OCI-LY3 (cell line): ENCODE data around the gene ZNF148.

Experiments used
- EZH2phosphoT487 ChIP-seq: fragments of 200-600 bp; shearing (Covaris generic); IDR thresholded peaks from 2 replicates; pipeline ENCODE4 v1.6.1; 2018; ENCODE audit warnings: antibody characterized with exemption, mixed run types, low read depth
- TF ChIP-seq, protein P1 (sequence below): fragments of 200-600, 300-600 bp; sonication (generic); IDR thresholded peaks from 2 replicates; pipeline ENCODE4 v1.5.1; 2014; ENCODE audit warnings: antibody characterized with exemption, low read length, low read depth

DNA sequence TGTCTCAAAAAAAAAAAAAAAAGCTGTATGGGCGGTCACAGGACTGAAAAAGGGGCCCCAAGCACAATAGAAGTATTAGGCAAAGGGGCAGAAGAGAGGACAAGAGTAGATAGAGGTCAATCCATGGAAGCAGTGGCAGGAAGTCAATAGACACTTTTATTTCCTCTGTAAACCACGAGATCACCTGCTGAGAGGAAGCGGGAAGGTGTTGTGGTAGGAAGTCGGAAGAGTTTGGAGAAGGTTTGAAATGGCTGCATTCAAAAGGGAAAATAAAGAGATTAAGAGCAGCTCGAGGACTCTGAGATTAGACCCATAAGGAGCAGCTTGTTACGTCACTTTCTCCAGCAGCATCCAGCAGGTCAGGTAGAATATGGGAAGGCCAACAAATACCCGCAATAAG lies 14.2 kb upstream of the ZNF148 start:
- TF ChIP-seq, protein P1, sequence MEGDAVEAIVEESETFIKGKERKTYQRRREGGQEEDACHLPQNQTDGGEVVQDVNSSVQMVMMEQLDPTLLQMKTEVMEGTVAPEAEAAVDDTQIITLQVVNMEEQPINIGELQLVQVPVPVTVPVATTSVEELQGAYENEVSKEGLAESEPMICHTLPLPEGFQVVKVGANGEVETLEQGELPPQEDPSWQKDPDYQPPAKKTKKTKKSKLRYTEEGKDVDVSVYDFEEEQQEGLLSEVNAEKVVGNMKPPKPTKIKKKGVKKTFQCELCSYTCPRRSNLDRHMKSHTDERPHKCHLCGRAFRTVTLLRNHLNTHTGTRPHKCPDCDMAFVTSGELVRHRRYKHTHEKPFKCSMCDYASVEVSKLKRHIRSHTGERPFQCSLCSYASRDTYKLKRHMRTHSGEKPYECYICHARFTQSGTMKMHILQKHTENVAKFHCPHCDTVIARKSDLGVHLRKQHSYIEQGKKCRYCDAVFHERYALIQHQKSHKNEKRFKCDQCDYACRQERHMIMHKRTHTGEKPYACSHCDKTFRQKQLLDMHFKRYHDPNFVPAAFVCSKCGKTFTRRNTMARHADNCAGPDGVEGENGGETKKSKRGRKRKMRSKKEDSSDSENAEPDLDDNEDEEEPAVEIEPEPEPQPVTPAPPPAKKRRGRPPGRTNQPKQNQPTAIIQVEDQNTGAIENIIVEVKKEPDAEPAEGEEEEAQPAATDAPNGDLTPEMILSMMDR, result no peak
- TF ChIP-seq EZH2phosphoT487, result no peak
